ENCODE measurements around the gene CSTB. TPM values are rescaled to one million over a fixed set of nuclear protein-coding genes. Genes with fewer than 3 reads are reported as not detected.

Gene CSTB
- total and polyA plus RNA-seq, 2 of the 8 experiments (the other 6 are each of a cell fraction or from before 2014, with no cell fraction given), result 53.8 to 64.1 TPM

- TF ChIP-seq CHD7 (IDR thresholded peaks at IDR 0.05; ENCODE audit: insufficient replicate concordance, low read length), result no peak
- TF ChIP-seq BACH1 (IDR thresholded peaks at IDR 0.05; ENCODE audit: low read length), result no peak
- TF ChIP-seq CEBPB (IDR thresholded peaks at IDR 0.05; ENCODE audit: low read depth, low read length), result no peak
- no peak for TF ChIP-seq EP300 (IDR thresholded peaks at IDR 0.05; ENCODE audit: borderline replicate concordance in 1 of 2, low read depth in 2 of 2, low read length in 2 of 2)
Observed at GRCh38 chr21:43800566-43800965, 24.5 kb upstream of the CSTB start (continued).
